Measurements from ENCODE around the gene ZNF174. TPM values are rescaled to one million over a fixed set of nuclear protein-coding genes. Genes with fewer than 3 reads are reported as not detected.

Gene ZNF174
- polyA plus RNA-seq (ENCODE audit: insufficient read length): 8.1 TPM

- peak; percentile 97 for DNase-seq (ENCODE audit: low read depth)
Measured at GRCh38 chr16:3400779-3401688, at the start of gene ZNF174, which contains the start of gene ZSCAN32. Gene ZNF174, plus strand, starts transcription at chr16:3401215. Its CDS starts 790 bp downstream, at chr16:3402005. Gene ZSCAN32, minus strand, starts transcription at chr16:3401004. Its CDS starts 3,447 bp downstream, at chr16:3397557.

- no peak for DNase-seq (ENCODE audit: low read depth)
Measured at GRCh38 chr16:3355589-3355988, 45.4 kb upstream of the ZNF174 start, which contains the start of gene OR2C1. Gene OR2C1, plus strand, starts transcription at chr16:3355889. Its CDS starts 52 bp downstream, at chr16:3355941.

GRCh38 chr16:3356118-3356517, 44.9 kb upstream of the ZNF174 start:
- no peak for DNase-seq (ENCODE audit: low read depth)

- no peak for DNase-seq (ENCODE audit: low read depth)
Measured at GRCh38 chr16:3358871-3359270, 42.1 kb upstream of the ZNF174 start.

GRCh38 chr16:3362931-3363330, 38.1 kb upstream of the ZNF174 start:
- DNase-seq (ENCODE audit: low read depth): no peak

- no peak for DNase-seq (ENCODE audit: low read depth)
Measured at GRCh38 chr16:3363793-3364192, 37.2 kb upstream of the ZNF174 start.

GRCh38 chr16:3364774-3365427, 36.1 kb upstream of the ZNF174 start:
- peak; percentile 67 for DNase-seq (ENCODE audit: low read depth)

GRCh38 chr16:3369073-3369472, 31.9 kb upstream of the ZNF174 start:
- no peak for DNase-seq (ENCODE audit: low read depth)

- DNase-seq (ENCODE audit: low read depth): no peak
Measured at GRCh38 chr16:3375680-3376079, 25.3 kb upstream of the ZNF174 start.

- no peak for DNase-seq (ENCODE audit: low read depth)
Measured at GRCh38 chr16:3377917-3378316, 23.1 kb upstream of the ZNF174 start.

GRCh38 chr16:3383045-3383448, 18.0 kb upstream of the ZNF174 start:
- DNase-seq (ENCODE audit: low read depth): no peak

- no peak for DNase-seq (ENCODE audit: low read depth)
Measured at GRCh38 chr16:3388325-3388724, 12.7 kb upstream of the ZNF174 start.

- no peak for DNase-seq (ENCODE audit: low read depth)
Measured at GRCh38 chr16:3389663-3390338, 11.2 kb upstream of the ZNF174 start.

GRCh38 chr16:3400446-3400778, 603 bp upstream of the ZNF174 start:
- DNase-seq (ENCODE audit: low read depth): no peak

GRCh38 chr16:3401719-3402397, 843 bp downstream of the ZNF174 start:
- no peak for DNase-seq (ENCODE audit: low read depth)

GRCh38 chr16:3408561-3409197, 7.7 kb downstream of the ZNF174 start:
- DNase-seq (ENCODE audit: low read depth): no peak

- no peak for DNase-seq (ENCODE audit: low read depth)
Measured at GRCh38 chr16:3413730-3414379, 12.8 kb downstream of the ZNF174 start.

- DNase-seq (ENCODE audit: low read depth): no peak
Measured at GRCh38 chr16:3431779-3432219, 30.8 kb downstream of the ZNF174 start.

- DNase-seq (ENCODE audit: low read depth): no peak
Measured at GRCh38 chr16:3434373-3434772, 33.4 kb downstream of the ZNF174 start.

- no peak for DNase-seq (ENCODE audit: low read depth)
Measured at GRCh38 chr16:3439637-3440036, 38.6 kb downstream of the ZNF174 start.
